ENCODE results near the gene GLDC. TPM values are rescaled to one million over a fixed set of nuclear protein-coding genes. Genes with fewer than 3 reads are reported as not detected.

GLDC gene
- total RNA-seq, 1 donor from 2014 or later: 2.6 TPM

DNA sequence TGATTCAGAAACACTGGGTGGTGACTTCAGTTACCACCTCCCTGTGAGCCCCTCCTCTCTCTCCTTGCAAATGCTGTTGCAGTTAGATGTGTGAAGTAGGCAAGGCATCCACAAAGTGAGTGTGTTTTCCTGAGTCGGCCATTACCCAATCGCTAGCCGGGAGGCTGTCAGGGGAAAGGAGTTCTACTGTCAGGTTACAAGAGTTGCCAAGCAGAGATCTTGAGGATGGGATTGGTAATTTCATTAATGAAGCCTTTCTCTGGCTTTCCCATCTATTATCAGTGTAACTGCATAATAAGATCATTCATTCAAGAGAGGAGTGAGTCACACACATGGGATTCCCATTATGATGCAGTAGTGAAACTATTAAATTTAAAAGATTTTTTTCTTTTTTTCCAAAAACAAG, 106.9 kb downstream of the GLDC start:
- TF ChIP-seq, protein P1, sequence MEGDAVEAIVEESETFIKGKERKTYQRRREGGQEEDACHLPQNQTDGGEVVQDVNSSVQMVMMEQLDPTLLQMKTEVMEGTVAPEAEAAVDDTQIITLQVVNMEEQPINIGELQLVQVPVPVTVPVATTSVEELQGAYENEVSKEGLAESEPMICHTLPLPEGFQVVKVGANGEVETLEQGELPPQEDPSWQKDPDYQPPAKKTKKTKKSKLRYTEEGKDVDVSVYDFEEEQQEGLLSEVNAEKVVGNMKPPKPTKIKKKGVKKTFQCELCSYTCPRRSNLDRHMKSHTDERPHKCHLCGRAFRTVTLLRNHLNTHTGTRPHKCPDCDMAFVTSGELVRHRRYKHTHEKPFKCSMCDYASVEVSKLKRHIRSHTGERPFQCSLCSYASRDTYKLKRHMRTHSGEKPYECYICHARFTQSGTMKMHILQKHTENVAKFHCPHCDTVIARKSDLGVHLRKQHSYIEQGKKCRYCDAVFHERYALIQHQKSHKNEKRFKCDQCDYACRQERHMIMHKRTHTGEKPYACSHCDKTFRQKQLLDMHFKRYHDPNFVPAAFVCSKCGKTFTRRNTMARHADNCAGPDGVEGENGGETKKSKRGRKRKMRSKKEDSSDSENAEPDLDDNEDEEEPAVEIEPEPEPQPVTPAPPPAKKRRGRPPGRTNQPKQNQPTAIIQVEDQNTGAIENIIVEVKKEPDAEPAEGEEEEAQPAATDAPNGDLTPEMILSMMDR (IDR thresholded peaks at IDR 0.05): no peak
- Mint-ChIP-seq H3K27me3 (no peaks in the 10 kb centered on the region), H3K27ac (no peak overlapping the region), H3K4me3 (no peak overlapping the region), H3K9me3 (no peaks in the 10 kb centered on the region), H3K4me1 (no peaks in the 10 kb centered on the region), H3K36me3 (ENCODE audit: low read depth) (no peaks in the 10 kb centered on the region)
- intact Hi-C loops (cut with micrococcal nuclease): no loop called here
- no peak for ATAC-seq (ENCODE audit: low read depth)
- ChIA-PET CTCF (no interaction called here), POLR2A (no interaction called here)
- DNase-seq: no peak

DNA sequence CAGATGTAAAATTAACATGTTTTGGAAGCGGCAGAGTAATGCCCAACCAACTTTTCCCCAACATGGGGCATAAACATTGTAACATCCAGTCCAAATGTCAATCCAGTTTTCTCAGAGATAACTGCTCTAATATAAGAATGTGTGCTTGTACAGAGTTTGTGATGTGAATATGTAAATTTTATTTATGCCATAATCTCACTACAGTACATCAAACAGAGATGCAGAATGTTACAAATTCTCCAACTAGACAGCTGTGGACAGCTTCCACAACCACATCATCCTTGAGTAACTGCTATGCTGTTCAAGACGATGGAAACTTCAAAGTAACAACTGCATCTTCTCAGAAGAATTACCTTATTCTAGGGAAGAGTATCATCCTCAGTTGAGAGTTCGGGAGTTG, 109.9 kb downstream of the GLDC start:
- TF ChIP-seq, protein P1 (IDR thresholded peaks at IDR 0.05): no peak
- no peaks in the 10 kb centered on the region for H3K4me1 Mint-ChIP-seq
- DNase-seq (no peak), ATAC-seq (ENCODE audit: low read depth) (no peak)
- no peak overlapping the region for H3K27ac Mint-ChIP-seq
- no peaks in the 10 kb centered on the region for H3K9me3 Mint-ChIP-seq
- intact Hi-C loops (cut with micrococcal nuclease): no loop called here
- H3K27me3 Mint-ChIP-seq: no peaks in the 10 kb centered on the region
- no peaks in the 10 kb centered on the region for H3K36me3 Mint-ChIP-seq (ENCODE audit: low read depth)
- ChIA-PET CTCF (no interaction called here), POLR2A (no interaction called here)
- no peak overlapping the region for H3K4me3 Mint-ChIP-seq

DNA sequence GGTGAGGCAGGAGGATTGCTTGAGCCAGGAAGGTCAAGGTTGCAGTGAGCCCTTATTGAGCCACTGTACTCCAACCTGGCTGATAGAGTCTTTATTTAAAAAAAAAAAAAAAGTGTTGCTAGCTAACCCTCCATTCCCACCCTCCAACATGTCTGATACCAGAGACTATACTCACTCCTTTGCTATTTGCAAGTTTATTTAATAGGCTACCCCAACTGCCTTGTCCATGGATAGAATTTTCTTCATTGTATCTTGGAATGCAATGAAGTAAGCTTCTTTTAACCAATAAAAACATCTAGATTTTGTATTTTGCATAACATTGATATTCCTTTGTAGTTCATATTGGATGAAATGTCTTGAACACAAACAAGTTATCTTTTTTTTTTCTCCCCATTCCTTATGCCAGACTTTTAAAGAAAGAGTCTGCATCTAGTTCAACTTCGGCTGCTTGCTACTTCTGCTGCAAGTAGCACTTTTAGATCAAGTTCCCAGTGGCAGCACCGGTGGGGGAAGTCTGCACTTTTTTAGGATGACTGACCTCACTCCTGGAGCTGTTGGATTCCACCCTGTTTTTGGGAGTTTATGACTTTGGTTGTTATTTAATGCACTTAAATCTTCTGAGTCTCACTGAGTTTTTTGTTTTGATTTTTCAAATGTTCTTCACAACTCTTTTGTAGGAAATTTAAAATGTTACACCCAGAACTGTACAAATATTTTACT, 120.0 kb downstream of the GLDC start:
- POLR2A ChIA-PET: no interaction called here
- TF ChIP-seq, protein P1 (IDR thresholded peaks at IDR 0.05): no peak
- H3K9me3 Mint-ChIP-seq: peaks cover 13% of the 10 kb centered on the region

DNA sequence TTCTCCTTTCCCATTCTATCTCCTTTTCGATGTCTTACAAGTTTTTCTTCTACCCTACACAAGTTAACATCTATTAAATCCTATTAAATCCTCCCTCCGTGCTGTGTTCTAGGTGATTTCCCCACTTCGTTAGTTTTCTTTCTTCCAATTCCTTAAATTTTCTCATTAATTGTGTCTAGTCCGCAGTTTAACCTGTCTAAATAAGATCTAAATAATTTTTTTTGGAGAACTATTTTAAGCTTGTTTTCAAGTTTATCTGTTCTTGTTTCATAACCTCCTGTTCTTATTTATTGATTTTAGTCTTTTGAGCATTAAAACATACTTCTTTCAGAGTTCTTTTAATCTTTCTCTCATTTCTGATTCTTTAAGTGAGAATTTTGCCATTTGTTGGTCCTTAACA, 123.3 kb downstream of the GLDC start:
- no peak for ATAC-seq (ENCODE audit: low read depth)
- POLR2A ChIA-PET: no interaction called here
- CTCF ChIA-PET: no interaction called here
- no peak for DNase-seq
- TF ChIP-seq, protein P1 (IDR thresholded peaks at IDR 0.05): no peak
- Mint-ChIP-seq H3K4me3 (no peak overlapping the region), H3K27me3 (no peaks in the 10 kb centered on the region), H3K27ac (no peak overlapping the region), H3K36me3 (ENCODE audit: low read depth) (peaks cover 53% of the 10 kb centered on the region), H3K9me3 (peaks cover 13% of the 10 kb centered on the region), H3K4me1 (no peaks in the 10 kb centered on the region)
- intact Hi-C loops (cut with micrococcal nuclease): no loop called here

More for the DNA sequence above, 120.0 kb downstream of the GLDC start:
- no peak overlapping the region for H3K27ac Mint-ChIP-seq
- ATAC-seq (ENCODE audit: low read depth) (no peak), DNase-seq (no peak)
- H3K4me1 Mint-ChIP-seq: no peaks in the 10 kb centered on the region
- intact Hi-C loops (cut with micrococcal nuclease): no loop called here
- CTCF ChIA-PET: no interaction called here
- H3K36me3 Mint-ChIP-seq (ENCODE audit: low read depth): peaks cover 39% of the 10 kb centered on the region
- H3K4me3 Mint-ChIP-seq: no peak overlapping the region
- no peaks in the 10 kb centered on the region for H3K27me3 Mint-ChIP-seq

DNA sequence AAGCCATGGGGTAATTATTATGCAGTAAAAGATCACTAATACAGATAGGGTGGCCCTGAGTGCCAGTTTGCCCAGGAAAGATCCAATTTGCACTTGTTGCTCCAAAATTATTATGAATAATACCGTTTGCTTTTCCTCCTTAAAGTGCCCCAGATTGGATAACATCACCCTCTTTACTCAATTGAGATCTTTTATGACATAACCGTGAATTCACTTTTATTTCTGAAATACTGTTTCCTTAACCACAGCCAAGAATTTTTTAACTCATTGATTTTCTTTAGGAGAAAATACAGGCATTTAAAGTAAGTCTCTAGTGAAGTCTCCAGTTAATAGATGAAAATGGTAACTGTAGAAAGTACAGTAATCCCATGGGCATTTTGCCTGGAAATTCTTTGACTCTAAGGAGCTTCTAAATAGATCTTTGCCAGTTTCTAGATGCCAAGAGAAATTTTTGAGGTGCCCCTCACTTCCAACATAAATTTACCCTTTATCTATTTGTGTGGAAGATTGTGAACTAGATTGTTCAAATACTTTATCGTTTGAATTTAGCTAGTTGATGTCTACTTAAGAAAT, 133.4 kb downstream of the GLDC start:
- ChIA-PET POLR2A (interaction anchor here (0.7 to 1.6 kb wide), 2 partner anchors 99 to 188 kb away, joined by 5 to 7 read pairs; partner anchors contain the start of gene UHRF2), CTCF (no interaction called here)
- ATAC-seq (ENCODE audit: low read depth) (no peak), DNase-seq (no peak)
- TF ChIP-seq, protein P1 (IDR thresholded peaks at IDR 0.05): no peak
- Mint-ChIP-seq H3K27me3 (no peaks in the 10 kb centered on the region), H3K36me3 (ENCODE audit: low read depth) (peaks cover 24% of the 10 kb centered on the region), H3K27ac (no peak overlapping the region), H3K4me3 (no peak overlapping the region), H3K4me1 (no peaks in the 10 kb centered on the region), H3K9me3 (peaks cover 3% of the 10 kb centered on the region)
- intact Hi-C loops (cut with micrococcal nuclease): no loop called here
